Measurements from ENCODE around the gene COMMD4. TPM values are rescaled to one million over a fixed set of nuclear protein-coding genes. Genes with fewer than 3 reads are reported as not detected.

COMMD4 gene
- total RNA-seq, 2 donors from 2014 or later, result 24.7 to 27.3 TPM

DNA sequence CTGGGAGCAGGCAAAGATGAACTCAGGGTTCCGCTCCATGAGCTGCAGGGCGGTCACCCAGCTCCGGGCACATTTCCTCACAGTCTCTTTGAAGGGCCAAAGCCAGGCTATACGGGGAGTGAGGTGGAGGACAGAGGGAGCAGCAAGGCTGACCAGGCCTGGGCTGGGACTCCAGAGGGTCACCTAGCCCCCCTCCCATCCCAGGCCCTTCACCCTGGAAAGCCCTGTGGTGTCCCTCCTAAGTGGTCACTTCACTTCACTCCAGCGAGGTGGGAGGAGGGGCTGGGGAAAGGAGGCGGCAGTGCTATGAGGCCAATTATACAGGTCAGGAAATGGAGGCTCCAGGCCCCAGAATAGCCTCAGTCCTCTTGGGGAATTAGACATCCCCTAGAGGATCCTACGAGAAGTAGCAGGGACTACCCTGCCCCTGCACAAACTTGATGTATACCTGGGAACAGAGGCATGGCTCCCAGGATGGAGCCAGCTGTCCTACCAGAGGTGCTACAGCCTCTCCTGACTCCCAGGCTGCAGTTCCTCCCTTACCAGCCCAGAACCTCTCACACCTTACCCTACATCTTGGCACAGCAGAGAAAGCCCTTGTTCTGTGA lies 26.9 kb downstream of the COMMD4 start:
- DNase-seq (no peak), ATAC-seq (no peak)
- Mint-ChIP-seq H3K4me1 (peaks cover 9% of the 10 kb centered on the region), H3K27ac (no peak overlapping the region), H3K36me3 (ENCODE audit: low read depth) (peaks cover 2% of the 10 kb centered on the region), H3K27me3 (no peaks in the 10 kb centered on the region), H3K4me3 (no peak overlapping the region)
- H3K9me3 ChIP-seq (ENCODE audit: control insufficient read depth, low read length, poor library complexity, severe bottlenecking), result no peaks in the 10 kb centered on the region

DNA sequence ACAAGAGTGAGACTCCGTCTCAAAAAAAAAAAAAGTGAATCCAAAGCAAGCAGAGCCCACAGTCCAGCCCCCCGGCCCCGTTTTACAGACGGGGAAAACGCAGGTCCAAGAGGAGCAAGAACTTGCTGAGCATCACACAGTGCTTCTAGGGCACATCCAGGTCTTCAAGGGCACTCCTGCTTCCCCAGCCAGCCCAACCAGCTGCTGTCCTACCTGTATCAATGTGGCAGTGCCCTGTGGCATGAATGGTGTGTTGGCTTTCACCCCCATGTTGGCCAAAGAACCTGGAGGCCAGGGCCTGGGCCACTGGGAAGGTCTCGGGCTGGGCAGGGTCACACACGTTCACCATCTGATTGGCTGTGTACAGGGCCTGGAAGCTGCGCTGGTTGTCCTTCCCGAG lies 27.9 kb downstream of the COMMD4 start:
- Mint-ChIP-seq H3K4me3 (no peak overlapping the region), H3K27me3 (no peaks in the 10 kb centered on the region), H3K27ac (no peak overlapping the region), H3K36me3 (ENCODE audit: low read depth) (peaks cover 2% of the 10 kb centered on the region), H3K4me1 (peaks cover 11% of the 10 kb centered on the region)
- DNase-seq (no peak), ATAC-seq (no peak)
- no peaks in the 10 kb centered on the region for H3K9me3 ChIP-seq (ENCODE audit: control insufficient read depth, low read length, poor library complexity, severe bottlenecking)

DNA sequence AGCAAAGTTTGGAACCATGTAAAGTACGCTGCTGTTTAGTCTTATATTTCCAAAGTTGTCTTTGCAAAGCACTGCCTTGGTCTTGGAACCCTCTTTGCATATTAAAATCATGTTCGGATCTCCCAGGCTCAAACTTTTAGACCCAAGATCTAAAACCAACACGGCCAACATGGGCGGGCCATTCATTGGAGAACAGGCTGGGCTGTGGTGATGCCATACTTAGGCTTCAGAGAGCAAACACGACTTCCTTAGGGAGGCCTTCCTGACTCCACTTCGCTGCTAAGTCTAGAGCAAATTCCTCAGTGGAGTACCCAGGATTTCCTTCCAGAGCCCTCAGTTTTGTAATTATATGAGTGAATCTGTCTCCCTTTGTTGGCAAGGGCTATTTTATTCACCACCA lies 29.0 kb downstream of the COMMD4 start:
- ATAC-seq (no peak), DNase-seq (no peak)
- no peaks in the 10 kb centered on the region for H3K27me3 Mint-ChIP-seq
- H3K36me3 Mint-ChIP-seq (ENCODE audit: low read depth), result peaks cover 2% of the 10 kb centered on the region
- peaks cover 22% of the 10 kb centered on the region for H3K4me1 Mint-ChIP-seq
- no peak overlapping the region for H3K4me3 Mint-ChIP-seq
- no peaks in the 10 kb centered on the region for H3K9me3 ChIP-seq (ENCODE audit: control insufficient read depth, low read length, poor library complexity, severe bottlenecking)
- no peak overlapping the region for H3K27ac Mint-ChIP-seq

DNA sequence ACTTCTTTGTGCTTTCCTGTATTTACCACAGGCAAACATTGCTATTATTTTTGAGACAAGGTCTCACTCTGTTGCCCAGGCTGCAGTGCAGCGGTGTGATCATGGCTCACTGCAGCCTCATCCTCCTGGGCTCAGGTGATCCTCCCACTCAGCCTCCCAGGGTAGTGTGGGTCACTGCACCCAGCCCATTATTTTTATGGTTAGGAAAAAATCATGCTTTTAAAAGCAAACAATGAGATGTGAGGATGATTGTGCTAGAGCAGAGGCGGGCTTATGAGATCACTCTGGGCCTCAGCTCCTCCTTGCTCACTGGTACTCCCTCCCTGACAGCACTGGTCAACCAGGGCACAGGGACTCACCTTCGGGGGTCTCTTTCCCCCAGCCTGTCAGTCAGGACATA lies 30.3 kb downstream of the COMMD4 start:
- no peaks in the 10 kb centered on the region for H3K27me3 Mint-ChIP-seq
- peaks cover 20% of the 10 kb centered on the region for H3K4me1 Mint-ChIP-seq
- peak overlapping the region; percentile 92 for H3K27ac Mint-ChIP-seq
- no peaks in the 10 kb centered on the region for H3K36me3 Mint-ChIP-seq (ENCODE audit: low read depth)
- peak overlapping the region; percentile 39 for H3K4me3 Mint-ChIP-seq
- DNase-seq, result no peak
- ATAC-seq, result no peak
- H3K9me3 ChIP-seq (ENCODE audit: control insufficient read depth, low read length, poor library complexity, severe bottlenecking), result no peaks in the 10 kb centered on the region

DNA sequence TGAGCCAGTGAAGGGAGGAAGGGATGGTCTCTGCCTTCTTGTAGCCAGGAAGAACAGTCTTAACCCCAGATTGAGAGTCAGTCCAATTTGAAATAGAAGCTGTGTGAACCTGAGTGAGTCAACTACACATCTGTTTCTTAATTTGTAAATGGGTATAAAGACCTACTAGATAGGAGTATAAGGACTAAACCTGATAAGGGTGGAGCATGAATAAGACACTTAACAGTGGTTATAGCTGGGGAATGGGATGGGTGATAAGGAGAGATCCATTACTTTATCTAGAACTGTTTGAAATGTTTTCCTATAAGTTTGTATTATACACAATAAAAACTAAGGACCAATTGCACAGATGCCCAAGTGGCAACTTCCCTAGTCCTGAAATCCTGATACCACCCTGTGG lies 31.1 kb downstream of the COMMD4 start:
- H3K36me3 Mint-ChIP-seq (ENCODE audit: low read depth), result no peaks in the 10 kb centered on the region
- no peaks in the 10 kb centered on the region for H3K27me3 Mint-ChIP-seq
- H3K4me1 Mint-ChIP-seq, result peaks cover 20% of the 10 kb centered on the region
- H3K27ac Mint-ChIP-seq, result peak overlapping the region; percentile 92
- DNase-seq, result no peak
- H3K4me3 Mint-ChIP-seq, result peak overlapping the region; percentile 93
- ATAC-seq, result no peak
- no peaks in the 10 kb centered on the region for H3K9me3 ChIP-seq (ENCODE audit: control insufficient read depth, low read length, poor library complexity, severe bottlenecking)

DNA sequence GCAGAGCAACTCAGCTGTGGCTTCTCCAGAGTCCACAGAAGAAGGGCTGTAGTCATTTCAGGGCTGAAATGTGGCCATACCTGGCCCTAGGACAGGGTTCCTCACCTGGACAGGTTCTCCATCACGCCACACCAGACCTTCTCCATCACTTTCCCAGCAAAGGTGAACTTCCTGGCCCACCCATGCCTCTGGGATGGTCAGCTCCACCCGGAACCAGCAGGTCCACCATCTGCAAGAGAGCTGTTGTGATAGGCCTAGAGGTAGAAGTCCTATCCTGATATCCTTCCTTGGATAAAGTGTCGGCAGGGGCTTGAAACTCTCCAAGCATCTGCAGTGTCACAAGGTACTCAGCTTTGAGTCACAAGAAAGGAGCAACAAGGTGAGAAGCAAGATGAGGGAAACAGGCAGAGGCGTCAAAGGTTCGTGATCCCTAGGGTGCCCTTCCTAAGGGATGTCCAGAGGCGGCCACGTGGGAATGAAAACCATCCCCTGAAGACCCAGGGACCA lies 31.6 kb downstream of the COMMD4 start:
- H3K4me3 Mint-ChIP-seq, result peak overlapping the region; percentile 93
- H3K36me3 Mint-ChIP-seq (ENCODE audit: low read depth), result no peaks in the 10 kb centered on the region

DNA sequence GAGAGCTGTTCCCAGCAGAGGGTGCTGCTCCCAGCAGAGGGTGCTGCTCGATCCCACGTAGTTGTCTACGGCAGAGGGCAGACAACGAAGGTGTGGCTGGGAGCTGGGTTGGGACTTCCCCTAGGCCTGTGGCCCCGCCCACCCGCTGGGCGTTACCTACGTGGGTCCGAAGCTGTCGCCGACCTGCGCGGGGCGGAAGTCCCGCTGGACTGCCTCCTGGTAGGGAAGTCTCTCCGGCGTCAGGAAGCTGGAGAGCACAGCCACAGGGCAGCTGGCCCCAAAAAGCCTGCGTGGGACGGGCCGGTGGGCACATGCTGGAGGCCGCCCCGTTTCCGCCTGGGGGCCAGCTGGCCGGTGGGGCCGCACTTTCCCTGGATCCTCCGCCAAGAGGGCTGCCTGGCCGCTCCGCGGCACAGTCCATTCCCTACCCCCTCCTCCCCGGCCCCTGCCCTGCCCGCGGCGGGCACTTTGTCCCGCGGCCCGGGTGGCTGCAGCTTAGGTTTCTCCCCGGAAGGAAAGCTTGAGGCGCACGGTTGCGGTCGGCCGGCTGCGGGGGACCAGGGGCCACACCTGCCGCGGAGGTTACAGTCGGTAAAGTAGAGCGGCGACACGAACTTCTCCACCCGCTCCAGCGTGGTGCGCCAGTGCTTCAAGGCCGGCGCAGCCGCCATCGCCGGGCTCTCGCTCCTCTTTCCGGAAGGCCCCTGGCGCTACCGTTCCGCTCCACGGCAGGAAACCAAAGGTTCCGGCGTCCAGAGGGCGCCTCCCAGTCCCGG lies 32.2 kb downstream of the COMMD4 start, which contains the start of gene MAN2C1:
Gene MAN2C1 (minus strand): TSS at position 695 of the 776 bp plus-strand sequence. CDS start 24 bp downstream, at position 671.
- H3K27me3 Mint-ChIP-seq, result no peaks in the 10 kb centered on the region
- H3K9me3 ChIP-seq (ENCODE audit: control insufficient read depth, low read length, poor library complexity, severe bottlenecking), result no peaks in the 10 kb centered on the region
- H3K4me3 Mint-ChIP-seq, result peak within 1 kb of the TSS; percentile 93
- DNase-seq (peak; percentile 84 to 86 (median 85)), ATAC-seq (peak; percentile 94)
- peak within 1 kb of the TSS; percentile 92 for H3K27ac Mint-ChIP-seq
- no peaks in the 10 kb centered on the region for H3K36me3 Mint-ChIP-seq (ENCODE audit: low read depth)
- peaks cover 20% of the 10 kb centered on the region for H3K4me1 Mint-ChIP-seq

More for the DNA sequence above, 31.6 kb downstream of the COMMD4 start:
- no peaks in the 10 kb centered on the region for H3K27me3 Mint-ChIP-seq
- H3K4me1 Mint-ChIP-seq, result peaks cover 20% of the 10 kb centered on the region
- H3K27ac Mint-ChIP-seq, result peak overlapping the region; percentile 92
- no peaks in the 10 kb centered on the region for H3K9me3 ChIP-seq (ENCODE audit: control insufficient read depth, low read length, poor library complexity, severe bottlenecking)
- DNase-seq (no peak), ATAC-seq (no peak)

DNA sequence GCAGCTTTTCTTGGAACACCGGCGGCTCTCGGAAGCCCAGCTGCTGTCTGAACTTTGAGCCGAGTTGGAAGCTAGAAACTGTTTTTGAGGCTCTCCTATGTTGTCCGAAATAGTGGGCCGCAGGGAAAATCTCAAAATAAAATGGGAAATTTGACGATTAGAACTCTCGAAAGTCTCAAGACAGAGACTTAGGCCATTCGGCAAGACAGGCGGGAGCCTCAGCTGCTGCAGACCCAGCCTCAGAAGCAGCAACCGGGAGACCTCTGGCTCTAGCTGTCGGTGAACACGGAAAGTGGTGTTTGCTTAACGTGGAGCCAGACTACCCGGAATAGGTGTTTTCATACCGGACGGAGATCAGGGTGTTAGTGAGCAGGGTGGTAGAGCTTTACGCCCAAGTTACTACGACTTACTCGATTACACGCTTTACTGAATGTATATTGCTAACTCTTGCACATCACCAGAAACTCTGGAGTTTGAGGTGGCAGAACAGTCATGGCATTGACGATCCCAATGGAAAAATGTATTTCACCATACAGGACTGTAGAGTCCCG lies 32.9 kb downstream of the COMMD4 start:
- H3K36me3 Mint-ChIP-seq (ENCODE audit: low read depth), result no peaks in the 10 kb centered on the region
- H3K27me3 Mint-ChIP-seq, result no peaks in the 10 kb centered on the region
- peak overlapping the region; percentile 92 for H3K27ac Mint-ChIP-seq
- ATAC-seq (no peak), DNase-seq (no peak)
- no peaks in the 10 kb centered on the region for H3K9me3 ChIP-seq (ENCODE audit: control insufficient read depth, low read length, poor library complexity, severe bottlenecking)
- peaks cover 20% of the 10 kb centered on the region for H3K4me1 Mint-ChIP-seq
- H3K4me3 Mint-ChIP-seq, result peak overlapping the region; percentile 93

DNA sequence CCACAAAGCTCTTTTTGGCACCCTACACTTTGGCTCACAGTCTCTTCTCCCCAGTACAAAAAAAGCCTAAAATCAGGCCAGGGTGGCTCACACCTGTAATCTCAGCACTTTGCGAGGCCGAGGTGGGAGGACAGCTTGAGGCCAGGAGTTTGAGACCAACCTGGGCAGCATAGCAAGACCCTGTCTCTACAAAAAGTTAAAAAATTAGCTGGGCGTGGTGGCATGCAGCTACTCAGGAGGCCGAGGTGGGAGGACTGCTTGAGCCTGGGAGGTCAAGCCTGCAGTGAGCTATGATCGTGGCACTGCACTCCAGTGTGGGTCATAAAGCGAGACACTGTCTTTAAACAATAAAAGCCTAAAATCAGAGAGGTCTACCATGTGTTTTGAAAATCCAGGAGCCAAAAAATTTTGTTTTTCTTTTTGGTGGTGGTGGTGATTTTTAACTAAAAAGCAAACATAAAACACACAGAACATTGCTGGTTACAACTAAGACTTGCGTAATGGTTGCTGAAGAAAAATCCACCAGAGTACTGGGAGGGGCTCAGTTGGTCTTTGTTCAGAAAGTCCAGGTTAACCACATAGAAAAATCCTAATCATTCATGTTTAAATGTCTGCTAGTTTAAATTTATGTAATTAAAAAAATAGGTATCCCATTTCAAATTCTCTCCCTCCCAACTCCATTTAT lies 34.2 kb downstream of the COMMD4 start:
- Mint-ChIP-seq H3K27me3 (no peaks in the 10 kb centered on the region), H3K4me1 (peaks cover 20% of the 10 kb centered on the region), H3K27ac (peak overlapping the region; percentile 92), H3K4me3 (peak overlapping the region; percentile 93), H3K36me3 (ENCODE audit: low read depth) (peaks cover 6% of the 10 kb centered on the region)
- no peak for ATAC-seq
- no peak for DNase-seq
- no peaks in the 10 kb centered on the region for H3K9me3 ChIP-seq (ENCODE audit: control insufficient read depth, low read length, poor library complexity, severe bottlenecking)

DNA sequence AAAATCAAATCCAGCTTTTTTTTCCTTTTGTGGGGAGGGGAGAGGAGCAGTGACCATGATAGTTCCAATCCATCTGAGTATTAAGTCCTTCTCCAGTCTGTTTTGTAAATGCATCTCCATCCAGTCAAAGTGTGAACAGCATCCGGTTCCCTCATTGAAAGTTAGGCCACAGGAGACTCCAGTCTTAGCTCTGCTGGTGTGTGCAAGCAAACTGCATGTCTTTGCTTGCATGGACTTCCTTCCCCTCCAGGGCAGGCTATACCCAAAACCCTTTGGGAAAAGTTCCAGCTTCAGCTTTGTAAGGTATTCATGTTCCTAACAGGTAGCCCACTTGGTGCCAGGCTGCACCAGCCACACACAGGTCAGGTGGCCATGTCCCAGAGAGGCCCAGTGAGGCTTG lies 35.6 kb downstream of the COMMD4 start:
- DNase-seq (no peak), ATAC-seq (no peak)
- H3K36me3 Mint-ChIP-seq (ENCODE audit: low read depth), result peaks cover 9% of the 10 kb centered on the region
- no peaks in the 10 kb centered on the region for H3K9me3 ChIP-seq (ENCODE audit: control insufficient read depth, low read length, poor library complexity, severe bottlenecking)
- no peak overlapping the region for H3K27ac Mint-ChIP-seq
- no peaks in the 10 kb centered on the region for H3K27me3 Mint-ChIP-seq
- H3K4me1 Mint-ChIP-seq, result peaks cover 22% of the 10 kb centered on the region
- no peak overlapping the region for H3K4me3 Mint-ChIP-seq

DNA sequence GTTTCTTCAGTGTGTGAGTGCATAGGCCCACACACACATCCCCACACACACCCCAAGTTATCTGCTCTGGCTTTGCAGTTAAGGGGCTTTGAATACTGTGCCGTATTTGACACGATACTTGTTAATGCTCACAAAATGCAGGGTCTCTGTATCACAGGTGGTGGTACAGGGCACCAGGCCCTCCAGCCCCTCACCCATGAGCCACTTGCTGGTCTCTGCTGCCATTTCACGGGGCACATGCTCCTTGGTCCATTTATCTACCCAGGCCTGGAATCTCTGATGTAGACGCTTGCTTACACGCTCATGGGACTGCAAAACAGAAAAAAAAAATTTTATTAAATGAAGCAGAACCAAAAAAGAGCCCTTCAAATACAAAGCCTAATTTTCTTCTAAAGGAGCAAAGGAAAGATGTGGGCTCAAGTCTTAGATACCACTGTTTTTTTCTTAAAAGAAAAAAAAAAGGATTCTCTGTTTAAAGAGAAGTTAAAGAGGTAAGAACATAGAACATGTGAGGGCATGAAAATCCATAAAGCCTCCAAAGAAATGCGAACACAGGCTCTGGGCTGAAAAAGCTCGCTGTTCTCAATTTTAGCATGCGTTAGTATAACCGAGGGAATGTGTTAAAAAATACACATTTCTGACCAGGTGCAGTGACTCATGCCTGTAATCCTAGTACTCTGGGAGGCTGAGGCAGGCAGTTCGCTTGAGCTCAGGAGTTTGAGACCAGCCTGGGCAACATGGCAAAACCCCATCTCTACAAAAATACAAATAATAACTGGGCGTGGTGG lies 36.2 kb downstream of the COMMD4 start:
- Mint-ChIP-seq H3K27me3 (no peaks in the 10 kb centered on the region), H3K4me1 (peaks cover 22% of the 10 kb centered on the region), H3K27ac (peak overlapping the region; percentile 3), H3K4me3 (no peak overlapping the region), H3K36me3 (ENCODE audit: low read depth) (peaks cover 9% of the 10 kb centered on the region)
- DNase-seq (no peak), ATAC-seq (no peak)
- no peaks in the 10 kb centered on the region for H3K9me3 ChIP-seq (ENCODE audit: control insufficient read depth, low read length, poor library complexity, severe bottlenecking)

DNA sequence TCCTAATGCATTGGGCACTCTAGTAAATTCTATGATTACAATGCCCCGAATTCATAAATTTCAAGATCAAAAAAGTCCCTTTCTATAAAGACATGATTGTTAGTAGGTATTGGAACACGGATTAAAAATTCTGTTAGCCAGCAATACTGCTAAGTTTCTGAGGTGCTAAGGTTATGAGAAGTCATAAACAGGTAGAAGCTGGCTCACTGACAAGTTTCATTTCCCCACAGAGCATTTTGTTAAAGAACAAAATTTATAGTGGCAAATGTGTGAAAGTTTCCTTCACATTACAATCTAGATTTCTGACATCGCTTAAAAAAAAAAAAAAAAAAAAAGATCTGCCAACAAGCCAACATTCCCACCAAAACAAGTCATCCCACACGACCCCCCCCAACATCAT lies 44.9 kb downstream of the COMMD4 start:
- Mint-ChIP-seq H3K27ac (peak overlapping the region; percentile 74), H3K36me3 (ENCODE audit: low read depth) (peaks cover 7% of the 10 kb centered on the region)
- no peak for ATAC-seq

More for the DNA sequence above, 44.9 kb downstream of the COMMD4 start:
- Mint-ChIP-seq H3K27me3 (no peaks in the 10 kb centered on the region), H3K4me3 (no peak overlapping the region), H3K4me1 (peaks cover 3% of the 10 kb centered on the region)
- DNase-seq, result no peak
- no peaks in the 10 kb centered on the region for H3K9me3 ChIP-seq (ENCODE audit: control insufficient read depth, low read length, poor library complexity, severe bottlenecking)

Measured in T-helper 17 cell (primary cell).